Caco-2 (cell line): ENCODE results near the gene ATF7IP2. TPM values are rescaled to one million over a fixed set of nuclear protein-coding genes. Genes with fewer than 3 reads are reported as not detected.

Source experiments
- BruUV-seq: library from RNA; stranded (reverse); fragments of 400-500 nt; replicated peaks from 2 replicates; lab custom pipeline; 2021; lab: Mats Ljungman, UMichigan
- CTCF ChIA-PET: fragments of 300-600 bp; sonication (Branson Sonifier 250); formaldehyde crosslinking; loops from one replicate; lab custom pipeline; 2022; ENCODE audit warnings: antibody characterized with exemption; lab: Charles Lee
- POLR2A ChIA-PET: fragments of 300-600 bp; sonication (Branson Sonifier 250); formaldehyde crosslinking; loops from one replicate; lab custom pipeline; 2022; ENCODE audit warnings: antibody characterized with exemption; lab: Charles Lee
- DNase-seq, 2 experiments: peaks; one replicate each; pipeline versions ENCODE4 v3.0.0 to v3.0.0-alpha.2; 2020 to 2022
- H3K27me3 ChIP-seq: replicated peaks from 2 replicates; pipeline ENCODE4 v1.6.0; 2011; ENCODE audit warnings: low read length; ENCODE audit not compliant: control insufficient read depth, insufficient read depth
- H3K36me3 ChIP-seq: 2 replicates; pipeline ENCODE4 v1.5.1; 2011; ENCODE audit warnings: low read length; ENCODE audit not compliant: control insufficient read depth, insufficient read depth
- H3K4me1 ChIP-seq: fragments of 250-450 bp; sonication (Bioruptor Pico); 2 replicates; pipeline ENCODE4 v1.5.1; 2020; ENCODE audit warnings: mild to moderate bottlenecking
- H3K4me3 ChIP-seq: 2 replicates; pipeline ENCODE4 v1.5.1; 2011; ENCODE audit warnings: low read depth, mild to moderate bottlenecking, control low read depth, low read length
- H3K9me3 ChIP-seq: fragments of 250-450 bp; sonication (Bioruptor Pico); 2 replicates; pipeline ENCODE4 v1.5.1; 2020; ENCODE audit warnings: mild to moderate bottlenecking, moderate library complexity
- H3K27ac Mint-ChIP-seq: one replicate; pipeline ENCODE4 v1.8.0; 2022; ENCODE audit warnings: mixed read lengths; ENCODE audit not compliant: unreplicated experiment
- H3K27me3 Mint-ChIP-seq: one replicate; pipeline ENCODE4 v1.8.0; 2022; ENCODE audit warnings: mixed read lengths; ENCODE audit not compliant: insufficient read depth, unreplicated experiment
- H3K36me3 Mint-ChIP-seq: one replicate; pipeline ENCODE4 v1.8.0; 2022; ENCODE audit warnings: mild to moderate bottlenecking, mixed read lengths; ENCODE audit not compliant: insufficient read depth, unreplicated experiment
- H3K4me1 Mint-ChIP-seq: one replicate; pipeline ENCODE4 v1.8.0; 2022; ENCODE audit warnings: low read depth, mixed read lengths; ENCODE audit not compliant: unreplicated experiment
- H3K4me3 Mint-ChIP-seq: one replicate; pipeline ENCODE4 v1.8.0; 2022; ENCODE audit warnings: mild to moderate bottlenecking, moderate library complexity, mixed read lengths; ENCODE audit not compliant: unreplicated experiment
- H3K9me3 Mint-ChIP-seq: one replicate; pipeline ENCODE4 v1.8.0; 2022; ENCODE audit warnings: mixed read lengths; ENCODE audit not compliant: unreplicated experiment
- intact Hi-C: fragments of 100-400 bp; cut with micrococcal nuclease; formaldehyde crosslinking; loops from one replicate; pipeline ENCODE4 v1.10.0; 2022; ENCODE audit not compliant: unreplicated experiment
- total RNA-seq: library from RNA; stranded (reverse); gene quantifications from 2 replicates; pipeline ENCODE4 v1.2.3, GENCODE V29; 2022
- TF ChIP-seq, protein P1 (sequence below), 2 experiments: fragments of 200-600 bp in 1 of 2; IDR thresholded peaks; 1 replicate in 1 of 2; 2 replicates in 1 of 2; pipeline versions ENCODE4 v1.5.1 to v1.8.0; 2011 to 2022; ENCODE audit warnings: antibody characterized with exemption in 1 of 2, control low read depth in 1 of 2, inconsistent platforms in 1 of 2, low read depth in 1 of 2, low read length in 1 of 2, mild to moderate bottlenecking in 1 of 2, moderate library complexity in 1 of 2; ENCODE audit not compliant: insufficient read depth in 1 of 2, severe bottlenecking in 1 of 2, unreplicated experiment in 1 of 2

Gene ATF7IP2
- total RNA-seq, 1 experiment from 2014 or later: 16.4 TPM

DNA sequence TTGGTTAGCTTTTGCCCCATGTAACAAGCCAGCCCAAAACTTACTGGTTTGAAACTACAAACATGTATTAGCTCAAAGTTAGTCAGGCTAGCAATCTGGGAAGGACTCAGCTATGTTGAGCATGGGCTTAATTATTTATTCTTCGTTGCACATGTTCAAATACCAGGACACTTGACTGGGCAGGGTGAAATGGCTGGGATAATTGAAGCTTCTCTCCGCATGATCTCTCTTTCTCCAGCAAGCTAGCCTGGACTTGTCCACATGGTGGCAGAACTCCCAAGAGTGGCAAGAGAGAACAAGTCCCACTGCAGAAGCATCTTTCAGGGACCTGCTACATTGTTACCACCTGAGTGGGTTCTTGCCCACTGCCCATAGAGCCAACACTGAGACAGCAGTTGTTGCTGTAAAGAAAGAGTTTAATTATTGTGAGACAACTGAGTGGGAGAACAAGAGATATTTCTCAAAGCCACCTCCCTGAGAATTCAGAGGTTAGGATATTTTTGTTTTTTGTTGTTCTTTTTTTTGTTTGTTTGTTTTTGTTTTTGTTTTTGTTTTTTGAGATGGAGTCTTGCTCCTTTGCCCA lies 16.8 kb upstream of the ATF7IP2 start:
- Histone ChIP-seq H3K36me3 (no peaks in the 10 kb centered on the region), H3K4me1 (peaks cover 7% of the 10 kb centered on the region; the same call in 1 of the 2 replicates), H3K27me3 (no peaks in the 10 kb centered on the region), H3K9me3 (no peaks in the 10 kb centered on the region; the same call in 1 of the 2 replicates), H3K4me3 (no peak overlapping the region)
- H3K27me3 Mint-ChIP-seq: no peaks in the 10 kb centered on the region
- H3K36me3 Mint-ChIP-seq: no peaks in the 10 kb centered on the region
- POLR2A ChIA-PET: no interaction called here
- intact Hi-C loops: no loop called here
- no peaks in the 10 kb centered on the region for H3K4me1 Mint-ChIP-seq
- no peak overlapping the region for H3K4me3 Mint-ChIP-seq
- CTCF ChIA-PET: interaction anchor here (1.2 kb wide), 1 partner anchor 54 kb away, joined by 3 read pairs; no protein-coding TSS in a partner anchor
- no peaks in the 10 kb centered on the region for H3K9me3 Mint-ChIP-seq
- H3K27ac Mint-ChIP-seq: no peak overlapping the region
- TF ChIP-seq, protein P1, sequence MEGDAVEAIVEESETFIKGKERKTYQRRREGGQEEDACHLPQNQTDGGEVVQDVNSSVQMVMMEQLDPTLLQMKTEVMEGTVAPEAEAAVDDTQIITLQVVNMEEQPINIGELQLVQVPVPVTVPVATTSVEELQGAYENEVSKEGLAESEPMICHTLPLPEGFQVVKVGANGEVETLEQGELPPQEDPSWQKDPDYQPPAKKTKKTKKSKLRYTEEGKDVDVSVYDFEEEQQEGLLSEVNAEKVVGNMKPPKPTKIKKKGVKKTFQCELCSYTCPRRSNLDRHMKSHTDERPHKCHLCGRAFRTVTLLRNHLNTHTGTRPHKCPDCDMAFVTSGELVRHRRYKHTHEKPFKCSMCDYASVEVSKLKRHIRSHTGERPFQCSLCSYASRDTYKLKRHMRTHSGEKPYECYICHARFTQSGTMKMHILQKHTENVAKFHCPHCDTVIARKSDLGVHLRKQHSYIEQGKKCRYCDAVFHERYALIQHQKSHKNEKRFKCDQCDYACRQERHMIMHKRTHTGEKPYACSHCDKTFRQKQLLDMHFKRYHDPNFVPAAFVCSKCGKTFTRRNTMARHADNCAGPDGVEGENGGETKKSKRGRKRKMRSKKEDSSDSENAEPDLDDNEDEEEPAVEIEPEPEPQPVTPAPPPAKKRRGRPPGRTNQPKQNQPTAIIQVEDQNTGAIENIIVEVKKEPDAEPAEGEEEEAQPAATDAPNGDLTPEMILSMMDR (IDR thresholded peaks at IDR 0.05; ENCODE audit: insufficient read depth in 1 of 2, low read depth in 1 of 2, low read length in 1 of 2, severe bottlenecking in 1 of 2, unreplicated experiment in 1 of 2): no peak
- no TSS peak for BruUV-seq
- peak in 1 of 2 experiments; percentile 4 for DNase-seq

DNA sequence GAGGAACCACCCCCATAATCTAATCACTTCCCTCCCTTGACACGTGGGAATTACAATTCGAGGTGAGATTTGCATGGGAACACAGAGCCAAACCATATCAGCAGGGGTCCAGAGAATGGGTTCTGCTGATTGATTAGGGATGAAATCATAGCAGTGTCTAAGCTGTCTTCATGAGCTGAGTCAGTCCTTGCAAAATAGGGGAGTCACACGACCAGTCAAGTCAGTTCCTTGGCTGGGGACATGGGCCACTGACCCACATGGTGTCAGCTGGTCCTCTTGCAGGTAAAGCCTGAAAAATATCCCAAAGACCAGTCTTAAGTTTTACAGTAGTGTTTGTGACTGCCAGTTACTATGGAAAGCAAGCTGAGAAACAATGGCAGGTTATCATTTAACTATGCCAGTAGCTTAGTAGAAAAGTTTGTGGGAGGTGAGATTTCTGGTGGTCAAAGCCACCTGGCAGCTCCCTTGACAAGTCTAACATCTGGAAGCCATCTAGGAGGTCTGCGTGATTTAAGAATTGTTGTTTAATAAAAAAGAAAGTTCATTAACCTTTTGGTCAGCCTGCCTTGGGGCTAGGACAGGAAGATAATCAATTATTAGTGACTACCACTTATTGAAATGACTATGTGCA lies 15.7 kb upstream of the ATF7IP2 start:
- Mint-ChIP-seq H3K27ac (no peak overlapping the region), H3K36me3 (no peaks in the 10 kb centered on the region), H3K9me3 (no peaks in the 10 kb centered on the region), H3K4me1 (no peaks in the 10 kb centered on the region), H3K4me3 (no peak overlapping the region), H3K27me3 (no peaks in the 10 kb centered on the region)
- POLR2A ChIA-PET: no interaction called here
- Histone ChIP-seq H3K9me3 (no peaks in the 10 kb centered on the region; the same call in 1 of the 2 replicates), H3K4me3 (no peak overlapping the region), H3K36me3 (no peaks in the 10 kb centered on the region), H3K27me3 (no peaks in the 10 kb centered on the region), H3K4me1 (peaks cover 7% of the 10 kb centered on the region; the same call in 1 of the 2 replicates)
- TF ChIP-seq, protein P1 (IDR thresholded peaks at IDR 0.05; ENCODE audit: insufficient read depth in 1 of 2, low read depth in 1 of 2, low read length in 1 of 2, severe bottlenecking in 1 of 2, unreplicated experiment in 1 of 2): no peak
- CTCF ChIA-PET: no interaction called here
- intact Hi-C loops: no loop called here
- no TSS peak for BruUV-seq
- DNase-seq: no peak

DNA sequence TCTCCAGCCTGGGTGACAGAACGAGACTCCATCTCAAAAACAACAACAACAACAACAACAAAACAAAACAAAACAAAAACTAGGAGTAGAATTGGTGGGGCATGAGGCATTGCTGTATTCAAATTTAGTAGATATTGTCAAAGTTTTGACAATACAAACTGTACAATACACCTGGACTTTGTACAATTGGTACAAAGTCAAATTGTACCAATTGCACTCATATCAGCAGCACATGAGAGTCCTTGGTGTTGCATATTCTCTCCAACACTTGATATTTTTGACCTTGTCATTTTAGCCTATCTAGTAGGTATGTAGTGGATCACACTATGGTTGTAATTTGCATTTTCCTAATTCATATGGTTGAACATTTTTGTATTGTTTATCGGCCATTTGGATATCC lies 14.3 kb upstream of the ATF7IP2 start:
- POLR2A ChIA-PET: no interaction called here
- Histone ChIP-seq H3K36me3 (no peaks in the 10 kb centered on the region), H3K4me3 (no peak overlapping the region), H3K27me3 (no peaks in the 10 kb centered on the region), H3K9me3 (no peaks in the 10 kb centered on the region; the same call in 1 of the 2 replicates), H3K4me1 (peaks cover 7% of the 10 kb centered on the region; the same call in 1 of the 2 replicates)
- Mint-ChIP-seq H3K27ac (no peak overlapping the region), H3K36me3 (no peaks in the 10 kb centered on the region), H3K4me1 (no peaks in the 10 kb centered on the region), H3K27me3 (no peaks in the 10 kb centered on the region), H3K9me3 (no peaks in the 10 kb centered on the region), H3K4me3 (no peak overlapping the region)
- DNase-seq: no peak
- CTCF ChIA-PET: no interaction called here
- TF ChIP-seq, protein P1 (IDR thresholded peaks at IDR 0.05; ENCODE audit: insufficient read depth in 1 of 2, low read depth in 1 of 2, low read length in 1 of 2, severe bottlenecking in 1 of 2, unreplicated experiment in 1 of 2): no peak
- no TSS peak for BruUV-seq
- intact Hi-C loops: no loop called here
